Stomach (tissue), 4 donors: Measurements from ENCODE around the gene CLCN1.

ENCODE experiments used
- POLR2A ChIP-seq, 4 donors: fragments of 450-650 bp; IDR thresholded peaks; one replicate each; pipeline ENCODE4 v1.6.1; 2016; ENCODE audit warnings: antibody characterized with exemption in 4 of 4, control low read depth in 2 of 4, mild to moderate bottlenecking in 1 of 4, moderate library complexity in 1 of 4
- POLR2AphosphoS5 ChIP-seq, 3 donors: sonication (generic); formaldehyde crosslinking; IDR thresholded peaks; one replicate each; pipeline ENCODE4 v1.6.1; 2016; ENCODE audit warnings: antibody characterized with exemption in 3 of 3
- TF ChIP-seq, protein P1 (sequence below), 7 experiments: fragments of 450-650 bp in 4 of 7; fragments of 200-600 bp in 3 of 7; sonication (generic) in 3 of 7; IDR thresholded peaks; one replicate each; pipeline ENCODE4 v1.5.1; 2016 to 2019; ENCODE audit warnings: antibody characterized with exemption in 7 of 7, control low read depth in 2 of 7, mild to moderate bottlenecking in 1 of 7

- TF ChIP-seq, protein P1, sequence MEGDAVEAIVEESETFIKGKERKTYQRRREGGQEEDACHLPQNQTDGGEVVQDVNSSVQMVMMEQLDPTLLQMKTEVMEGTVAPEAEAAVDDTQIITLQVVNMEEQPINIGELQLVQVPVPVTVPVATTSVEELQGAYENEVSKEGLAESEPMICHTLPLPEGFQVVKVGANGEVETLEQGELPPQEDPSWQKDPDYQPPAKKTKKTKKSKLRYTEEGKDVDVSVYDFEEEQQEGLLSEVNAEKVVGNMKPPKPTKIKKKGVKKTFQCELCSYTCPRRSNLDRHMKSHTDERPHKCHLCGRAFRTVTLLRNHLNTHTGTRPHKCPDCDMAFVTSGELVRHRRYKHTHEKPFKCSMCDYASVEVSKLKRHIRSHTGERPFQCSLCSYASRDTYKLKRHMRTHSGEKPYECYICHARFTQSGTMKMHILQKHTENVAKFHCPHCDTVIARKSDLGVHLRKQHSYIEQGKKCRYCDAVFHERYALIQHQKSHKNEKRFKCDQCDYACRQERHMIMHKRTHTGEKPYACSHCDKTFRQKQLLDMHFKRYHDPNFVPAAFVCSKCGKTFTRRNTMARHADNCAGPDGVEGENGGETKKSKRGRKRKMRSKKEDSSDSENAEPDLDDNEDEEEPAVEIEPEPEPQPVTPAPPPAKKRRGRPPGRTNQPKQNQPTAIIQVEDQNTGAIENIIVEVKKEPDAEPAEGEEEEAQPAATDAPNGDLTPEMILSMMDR (IDR thresholded peaks at IDR 0.05), result no peak
- TF ChIP-seq POLR2A (IDR thresholded peaks at IDR 0.05) (no peak), POLR2AphosphoS5 (IDR thresholded peaks at IDR 0.05) (no peak)
Measured at GRCh38 chr7:143308632-143309031, 7.3 kb upstream of the CLCN1 start.
